Keratinocyte (primary cell): ENCODE measurements around the gene TMA16. TPM values are rescaled to one million over a fixed set of nuclear protein-coding genes. Genes with fewer than 3 reads are reported as not detected.

Experiments used
- DNase-seq: peaks from one replicate; pipeline ENCODE4 v3.0.0-alpha.2; 2011; ENCODE audit warnings: low read depth, missing footprints, low spot score
- FAIRE-seq: peaks from 2 replicates; lab custom pipeline; 2011; peaks lifted over from hg19 to GRCh38; lab: Jason Lieb, UNC
- H2AFZ ChIP-seq: 2 replicates; pipeline ENCODE4 v1.6.0; 2012; ENCODE audit warnings: low read length, control low read depth, inconsistent platforms; ENCODE audit not compliant: control insufficient read depth
- H3K27ac ChIP-seq: 2 replicates; pipeline ENCODE4 v1.5.1; 2011; ENCODE audit warnings: low read length; ENCODE audit not compliant: control insufficient read depth, insufficient read depth
- H3K27me3 ChIP-seq: 3 replicates; pipeline ENCODE4 v1.6.0; 2011; ENCODE audit warnings: low read length; ENCODE audit not compliant: control insufficient read depth, insufficient read depth; ENCODE audit errors: extremely low read depth
- H3K36me3 ChIP-seq, 2 experiments: 2 replicates in 1 of 2; 3 replicates in 1 of 2; pipeline ENCODE4 v1.5.1; 2011; ENCODE audit warnings: low read length in 2 of 2, mild to moderate bottlenecking in 1 of 2; ENCODE audit not compliant: control insufficient read depth in 2 of 2, insufficient read depth in 2 of 2; ENCODE audit errors: extremely low read depth in 1 of 2
- H3K4me1 ChIP-seq: 3 replicates; pipeline ENCODE4 v1.5.1; 2011; ENCODE audit warnings: low read length; ENCODE audit not compliant: control insufficient read depth, insufficient read depth; ENCODE audit errors: extremely low read depth
- H3K4me2 ChIP-seq: 3 replicates; pipeline ENCODE4 v1.6.0; 2011; ENCODE audit warnings: low read depth, low read length; ENCODE audit not compliant: control insufficient read depth, insufficient read depth; ENCODE audit errors: extremely low read depth
- H3K4me3 ChIP-seq, 3 experiments: fragments of 200-600 bp in 1 of 3; sonication (generic) in 1 of 3; 2 replicates in 2 of 3; 3 replicates in 1 of 3; pipeline ENCODE4 v1.5.1; 2011 to 2016; ENCODE audit warnings: low read length in 3 of 3, mild to moderate bottlenecking in 3 of 3, control low read depth in 2 of 3, inconsistent platforms in 1 of 3, low read depth in 1 of 3, mixed read lengths in 1 of 3, mixed run types in 1 of 3, moderate library complexity in 1 of 3; ENCODE audit not compliant: control insufficient read depth in 2 of 3, insufficient read depth in 2 of 3; ENCODE audit errors: extremely low read depth in 1 of 3
- H3K79me2 ChIP-seq: 2 replicates; pipeline ENCODE4 v1.6.0; 2012; ENCODE audit warnings: low read length; ENCODE audit not compliant: control insufficient read depth, insufficient read depth
- H3K9ac ChIP-seq: 3 replicates; pipeline ENCODE4 v1.6.0; 2011; ENCODE audit warnings: low read length; ENCODE audit not compliant: control insufficient read depth, insufficient read depth; ENCODE audit errors: extremely low read depth
- H3K9me1 ChIP-seq: 3 replicates; pipeline ENCODE4 v1.6.0; 2011; ENCODE audit warnings: low read length; ENCODE audit not compliant: control insufficient read depth, insufficient read depth; ENCODE audit errors: extremely low read depth
- H3K9me3 ChIP-seq: 2 replicates; pipeline ENCODE4 v1.5.1; 2012; ENCODE audit warnings: low read depth, low read length; ENCODE audit not compliant: control insufficient read depth
- H4K20me1 ChIP-seq: 3 replicates; pipeline ENCODE4 v1.6.0; 2011; ENCODE audit warnings: low read length; ENCODE audit not compliant: control insufficient read depth, insufficient read depth; ENCODE audit errors: extremely low read depth
- EZH2 ChIP-seq: IDR thresholded peaks from one replicate; pipeline ENCODE4 v1.6.1; 2012; ENCODE audit warnings: inconsistent platforms, mild to moderate bottlenecking, low read length, moderate library complexity
- dilution Hi-C: fragments of 300-500 bp; cut with MboI; formaldehyde crosslinking; loops from one replicate; pipeline ENCODE4 v1.7.0; 2020; ENCODE audit warnings: low sequenced_read_pairs; ENCODE audit not compliant: extremely low pct_ligation_motif_present
- polyA plus RNA-seq, 5 experiments: library from polyadenylated mRNA; depleted of rRNA in 3 of 5; stranded (reverse) in 3 of 5; stranded (forward) in 1 of 5; unstranded in 1 of 5; fragments of >200 nt; gene quantifications; 1 replicate in 1 of 5; 2 replicates in 3 of 5; 3 replicates in 1 of 5; pipeline versions ENCODE4 v1.2.1 to v1.2.3, GENCODE V29; 2011 to 2012; ENCODE audit warnings: missing spikeins in 2 of 5, low read depth in 1 of 5, low replicate concordance in 1 of 5
- TF ChIP-seq, protein P1 (sequence below), 3 experiments: IDR thresholded peaks in 1 of 3; conservative IDR thresholded peaks in 1 of 3; optimal IDR thresholded peaks in 1 of 3; 2 replicates in 2 of 3; 3 replicates in 1 of 3; pipeline versions ENCODE3 to v1.5.1; 2011; ENCODE audit warnings: low read length in 3 of 3, mild to moderate bottlenecking in 3 of 3, moderate library complexity in 2 of 3, control low read depth in 1 of 3, inconsistent platforms in 1 of 3; ENCODE audit not compliant: insufficient read depth in 2 of 3; ENCODE audit errors: extremely low read depth in 1 of 3

Gene TMA16
- polyA plus RNA-seq, 1 donor (not counting 4 experiments of a cell fraction or from before 2014, with no cell fraction given): 21.3 TPM

DNA sequence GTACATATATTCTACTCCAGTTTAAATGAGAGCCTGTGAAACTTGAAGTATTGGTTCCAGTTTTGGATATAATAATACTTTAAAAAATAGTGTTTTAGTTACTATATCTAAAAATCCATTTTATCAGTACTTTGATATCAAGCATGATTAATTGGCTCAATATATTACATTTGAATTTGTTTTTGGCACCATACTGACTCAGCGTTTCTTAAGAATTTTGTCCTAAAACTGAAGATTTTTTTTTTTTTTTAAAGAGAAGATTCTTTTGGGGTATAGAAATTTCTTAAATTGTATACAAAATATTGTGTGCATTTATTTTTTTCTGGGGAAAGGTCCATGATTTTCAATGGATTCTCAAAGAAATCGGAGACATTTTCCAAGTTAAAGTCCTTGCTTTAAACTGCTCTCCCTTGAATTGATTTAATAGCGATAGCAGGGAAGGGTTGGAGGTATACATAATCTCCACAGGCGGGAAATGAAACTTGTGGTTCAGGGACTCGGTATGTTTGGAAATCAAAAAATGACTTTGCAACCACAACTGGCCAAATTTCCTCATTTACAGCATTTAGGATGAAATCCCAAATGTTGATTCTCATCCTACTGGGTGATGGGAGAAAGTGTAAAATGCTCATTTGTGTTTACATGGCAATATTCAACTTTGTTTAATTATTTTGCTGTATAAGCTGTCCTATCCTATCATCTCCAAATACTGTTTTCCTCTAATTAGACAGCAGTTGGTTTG, 62.3 kb downstream of the TMA16 start:
- Histone ChIP-seq H2AFZ (no peak overlapping the region), H3K9ac (no peak overlapping the region), H3K9me3 (no peaks in the 10 kb centered on the region), H3K9me1 (no peaks in the 10 kb centered on the region), H3K27me3 (no peaks in the 10 kb centered on the region), H3K4me2 (no peak overlapping the region), H3K27ac (no peak overlapping the region), H3K4me1 (no peaks in the 10 kb centered on the region), H3K4me3 (no peak overlapping the region), H3K36me3 (no peaks in the 10 kb centered on the region), H3K79me2 (no peaks in the 10 kb centered on the region), H4K20me1 (no peaks in the 10 kb centered on the region)
- DNase-seq: no peak
- FAIRE-seq: no peak
- dilution Hi-C loops: loop anchor here (25.0 kb wide), 1 partner anchor 205 kb away; no protein-coding TSS in a partner anchor
- TF ChIP-seq EZH2: no peak
- TF ChIP-seq, protein P1, sequence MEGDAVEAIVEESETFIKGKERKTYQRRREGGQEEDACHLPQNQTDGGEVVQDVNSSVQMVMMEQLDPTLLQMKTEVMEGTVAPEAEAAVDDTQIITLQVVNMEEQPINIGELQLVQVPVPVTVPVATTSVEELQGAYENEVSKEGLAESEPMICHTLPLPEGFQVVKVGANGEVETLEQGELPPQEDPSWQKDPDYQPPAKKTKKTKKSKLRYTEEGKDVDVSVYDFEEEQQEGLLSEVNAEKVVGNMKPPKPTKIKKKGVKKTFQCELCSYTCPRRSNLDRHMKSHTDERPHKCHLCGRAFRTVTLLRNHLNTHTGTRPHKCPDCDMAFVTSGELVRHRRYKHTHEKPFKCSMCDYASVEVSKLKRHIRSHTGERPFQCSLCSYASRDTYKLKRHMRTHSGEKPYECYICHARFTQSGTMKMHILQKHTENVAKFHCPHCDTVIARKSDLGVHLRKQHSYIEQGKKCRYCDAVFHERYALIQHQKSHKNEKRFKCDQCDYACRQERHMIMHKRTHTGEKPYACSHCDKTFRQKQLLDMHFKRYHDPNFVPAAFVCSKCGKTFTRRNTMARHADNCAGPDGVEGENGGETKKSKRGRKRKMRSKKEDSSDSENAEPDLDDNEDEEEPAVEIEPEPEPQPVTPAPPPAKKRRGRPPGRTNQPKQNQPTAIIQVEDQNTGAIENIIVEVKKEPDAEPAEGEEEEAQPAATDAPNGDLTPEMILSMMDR (optimal IDR thresholded peaks at IDR 0.05 in 1 of 3, IDR thresholded peaks at IDR 0.05 in 1 of 3, conservative IDR thresholded peaks at IDR 0.05 in 1 of 3; ENCODE audit: extremely low read depth in 1 of 3, insufficient read depth in 2 of 3, low read length in 3 of 3): no peak

DNA sequence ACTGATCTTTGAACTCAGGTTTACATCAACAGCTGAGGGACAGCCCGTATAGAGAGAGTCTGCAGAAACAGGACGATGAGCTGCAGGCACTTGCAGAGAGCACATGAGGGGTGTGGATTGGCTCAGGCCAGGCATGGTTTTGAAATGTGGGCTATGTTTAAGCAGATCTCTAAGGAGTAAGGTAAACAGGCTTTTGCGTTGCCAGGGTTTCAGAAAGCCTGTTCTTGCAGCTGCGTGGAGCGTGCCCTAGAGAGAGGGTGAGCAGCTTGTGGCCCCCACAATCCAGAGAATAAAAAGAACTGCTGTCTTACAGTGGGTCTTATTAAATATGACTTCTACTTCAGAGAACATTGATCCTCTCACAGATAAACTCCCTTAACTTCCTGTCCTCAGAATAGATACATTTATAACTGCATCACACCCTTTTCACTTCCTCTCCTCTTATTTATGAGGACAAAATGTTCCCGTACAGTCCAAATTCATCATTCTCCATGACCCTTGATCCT, 64.1 kb downstream of the TMA16 start:
- DNase-seq (no peak), FAIRE-seq (no peak)
- H3K79me2 ChIP-seq: no peaks in the 10 kb centered on the region
- no peaks in the 10 kb centered on the region for H3K36me3 ChIP-seq
- no peaks in the 10 kb centered on the region for H3K27me3 ChIP-seq
- no peaks in the 10 kb centered on the region for H4K20me1 ChIP-seq
- H3K4me3 ChIP-seq: no peak overlapping the region
- no peaks in the 10 kb centered on the region for H3K9me3 ChIP-seq
- no peaks in the 10 kb centered on the region for H3K4me1 ChIP-seq
- H3K4me2 ChIP-seq: no peak overlapping the region
- H3K27ac ChIP-seq: no peak overlapping the region
- no peak for TF ChIP-seq EZH2
- TF ChIP-seq, protein P1 (optimal IDR thresholded peaks at IDR 0.05 in 1 of 3, IDR thresholded peaks at IDR 0.05 in 1 of 3, conservative IDR thresholded peaks at IDR 0.05 in 1 of 3; ENCODE audit: extremely low read depth in 1 of 3, insufficient read depth in 2 of 3, low read length in 3 of 3): no peak
- no peaks in the 10 kb centered on the region for H3K9me1 ChIP-seq
- dilution Hi-C loops: loop anchor here (25.0 kb wide), 1 partner anchor 204 kb away; no protein-coding TSS in a partner anchor
- no peak overlapping the region for H2AFZ ChIP-seq
- H3K9ac ChIP-seq: no peak overlapping the region
